Testis (tissue), 2 donors: ENCODE results near the gene PCBP2.
"Not testable (repeated sequence)": the region's sequence is repeated elsewhere in the genome, so short reads cannot be mapped to it uniquely, and the experiment has no call there.

Experiments used
- CTCF ChIP-seq, 3 experiments: fragments of 450-650 bp in 2 of 3; fragments of 200-600 bp in 1 of 3; sonication (generic) in 1 of 3; IDR thresholded peaks; one replicate each; pipeline ENCODE4 v1.5.1; 2016 to 2019; ENCODE audit warnings: antibody characterized with exemption in 3 of 3, mild to moderate bottlenecking in 2 of 3, moderate library complexity in 1 of 3
- POLR2A ChIP-seq: fragments of 450-650 bp; IDR thresholded peaks from one replicate; pipeline ENCODE4 v1.6.1; 2017; ENCODE audit warnings: antibody characterized with exemption, mild to moderate bottlenecking, moderate library complexity

GRCh38 chr12:53439582-53439981 lies 12.3 kb upstream of the PCBP2 start:
- not testable (repeated sequence) for TF ChIP-seq POLR2A; CTCF (IDR thresholded peaks at IDR 0.05)
